Measurements from ENCODE around the gene GHITM.
"Not testable (repeated sequence)": the region's sequence is repeated elsewhere in the genome, so short reads cannot be mapped to it uniquely, and the experiment has no call there.

Gene GHITM

DNA sequence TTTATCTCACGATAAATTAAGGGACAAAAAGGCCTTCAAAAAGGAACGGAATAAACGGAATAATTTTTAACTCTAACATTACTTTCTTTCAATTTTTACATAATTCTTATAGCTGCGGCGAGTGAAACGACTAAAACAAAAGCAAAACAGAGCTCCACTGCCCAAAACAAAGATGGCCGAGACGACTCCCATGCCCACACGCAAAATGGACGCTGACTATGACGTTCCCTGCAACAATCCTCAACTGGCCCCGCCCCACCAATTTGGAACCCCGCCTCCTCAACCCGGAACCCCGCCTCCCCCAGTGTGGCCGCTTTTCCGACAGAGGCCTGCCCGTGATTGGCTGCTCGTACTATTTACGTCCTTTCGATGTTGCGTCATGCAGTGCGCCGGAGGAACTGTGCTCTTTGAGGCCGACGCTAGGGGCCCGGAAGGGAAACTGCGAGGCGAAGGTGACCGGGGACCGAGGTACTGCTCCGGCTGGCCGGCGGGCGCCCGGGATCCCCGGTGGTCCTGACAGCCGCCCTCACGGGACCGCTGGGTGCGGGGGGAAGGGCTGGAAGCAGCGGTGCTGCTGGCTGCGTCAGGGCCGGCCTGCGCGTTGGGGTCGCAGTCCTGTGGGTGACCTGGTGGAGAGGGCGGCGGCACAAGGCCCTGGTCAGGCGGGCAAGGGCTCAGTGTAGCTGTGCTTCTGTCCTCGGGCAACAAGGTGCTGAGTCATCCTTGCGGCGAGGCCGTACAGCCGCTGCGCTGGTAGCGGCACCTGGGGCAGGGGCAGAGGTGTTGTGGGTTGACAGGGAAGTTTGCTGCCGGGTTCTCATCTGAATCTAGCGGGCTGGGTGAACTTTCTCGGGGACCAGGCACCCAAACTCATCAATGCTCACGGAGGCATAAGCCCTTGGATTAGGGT, at the start of gene GHITM:
Gene GHITM (plus strand): TSS at position 384 of the 910 bp plus-strand sequence. CDS start 1,992 bp downstream, outside the sequence.
- H3K4me3 ChIP-seq (ENCODE audit: low read length): peak within 1 kb of the TSS; percentile 96
- TF ChIP-seq, protein P1, sequence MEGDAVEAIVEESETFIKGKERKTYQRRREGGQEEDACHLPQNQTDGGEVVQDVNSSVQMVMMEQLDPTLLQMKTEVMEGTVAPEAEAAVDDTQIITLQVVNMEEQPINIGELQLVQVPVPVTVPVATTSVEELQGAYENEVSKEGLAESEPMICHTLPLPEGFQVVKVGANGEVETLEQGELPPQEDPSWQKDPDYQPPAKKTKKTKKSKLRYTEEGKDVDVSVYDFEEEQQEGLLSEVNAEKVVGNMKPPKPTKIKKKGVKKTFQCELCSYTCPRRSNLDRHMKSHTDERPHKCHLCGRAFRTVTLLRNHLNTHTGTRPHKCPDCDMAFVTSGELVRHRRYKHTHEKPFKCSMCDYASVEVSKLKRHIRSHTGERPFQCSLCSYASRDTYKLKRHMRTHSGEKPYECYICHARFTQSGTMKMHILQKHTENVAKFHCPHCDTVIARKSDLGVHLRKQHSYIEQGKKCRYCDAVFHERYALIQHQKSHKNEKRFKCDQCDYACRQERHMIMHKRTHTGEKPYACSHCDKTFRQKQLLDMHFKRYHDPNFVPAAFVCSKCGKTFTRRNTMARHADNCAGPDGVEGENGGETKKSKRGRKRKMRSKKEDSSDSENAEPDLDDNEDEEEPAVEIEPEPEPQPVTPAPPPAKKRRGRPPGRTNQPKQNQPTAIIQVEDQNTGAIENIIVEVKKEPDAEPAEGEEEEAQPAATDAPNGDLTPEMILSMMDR (conservative IDR thresholded peaks at IDR 0.05; ENCODE audit: low read length): peak; percentile 44
- DNase-seq (ENCODE audit: low read depth): peak; percentile 98

DNA sequence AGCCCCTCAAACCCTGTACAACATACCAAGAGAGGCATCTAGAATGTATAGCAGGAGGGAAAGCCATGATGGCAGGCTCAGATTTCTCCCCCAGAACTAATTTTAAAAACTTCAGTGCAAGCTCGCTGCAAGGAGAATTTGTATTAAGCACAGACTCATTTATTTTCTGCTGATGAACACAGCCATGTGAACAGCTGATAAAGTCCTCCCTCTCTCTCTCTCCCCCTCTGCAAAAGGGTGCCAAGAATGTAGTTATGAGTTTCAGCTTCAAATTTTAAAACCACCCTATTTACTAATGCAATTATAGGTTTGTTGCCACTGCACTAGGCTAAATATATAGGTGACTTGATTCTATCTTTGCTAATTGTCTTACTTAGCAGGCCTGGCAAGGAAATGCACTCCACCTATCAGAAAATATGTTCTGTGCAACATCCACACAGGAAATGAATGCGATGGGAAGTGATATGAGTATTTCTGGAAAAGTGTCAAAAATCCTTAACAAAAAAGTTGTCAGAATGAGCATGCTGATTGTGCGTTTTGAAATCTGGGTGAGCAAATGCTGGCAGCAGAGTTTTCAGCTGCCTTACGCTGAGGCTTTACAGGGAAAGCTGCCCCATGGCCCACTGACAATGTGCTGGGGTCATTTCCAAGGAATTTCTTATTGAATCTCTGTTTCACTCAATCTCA, 43.4 kb upstream of the GHITM start:
- H3K4me3 ChIP-seq (ENCODE audit: low read length): no peak overlapping the region
- DNase-seq (ENCODE audit: low read depth): peak; percentile 35
- TF ChIP-seq, protein P1 (conservative IDR thresholded peaks at IDR 0.05; ENCODE audit: low read length): no peak

DNA sequence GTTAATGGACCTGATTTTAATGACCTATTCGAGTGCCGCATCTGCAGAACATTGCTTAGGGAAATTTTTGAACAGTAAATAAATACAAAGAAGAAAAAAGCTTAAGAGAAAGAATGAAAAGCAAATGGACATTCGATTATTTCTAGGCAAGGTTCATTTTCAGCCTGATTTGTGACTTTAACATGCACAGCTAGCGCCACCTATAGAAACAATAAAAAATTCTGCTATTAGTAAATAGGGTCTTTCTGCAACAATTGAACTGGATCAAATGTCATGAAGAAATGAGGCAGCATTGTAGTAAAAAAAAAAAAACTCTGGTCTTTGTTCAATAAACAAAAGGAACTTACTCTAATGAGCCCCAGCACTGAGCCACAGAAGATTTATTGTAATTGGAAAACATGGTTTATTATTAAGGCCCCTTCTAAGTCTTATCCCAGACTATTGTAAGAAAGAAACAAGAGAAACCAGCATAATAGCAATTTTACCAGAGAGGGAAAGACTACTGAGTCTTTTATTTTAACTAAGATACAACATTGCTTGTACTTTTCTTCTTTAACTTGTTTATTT, 41.4 kb upstream of the GHITM start:
- H3K4me3 ChIP-seq (ENCODE audit: low read length): no peak overlapping the region
- TF ChIP-seq, protein P1 (conservative IDR thresholded peaks at IDR 0.05; ENCODE audit: low read length): peak; percentile 67
- DNase-seq (ENCODE audit: low read depth): peak; percentile 38

DNA sequence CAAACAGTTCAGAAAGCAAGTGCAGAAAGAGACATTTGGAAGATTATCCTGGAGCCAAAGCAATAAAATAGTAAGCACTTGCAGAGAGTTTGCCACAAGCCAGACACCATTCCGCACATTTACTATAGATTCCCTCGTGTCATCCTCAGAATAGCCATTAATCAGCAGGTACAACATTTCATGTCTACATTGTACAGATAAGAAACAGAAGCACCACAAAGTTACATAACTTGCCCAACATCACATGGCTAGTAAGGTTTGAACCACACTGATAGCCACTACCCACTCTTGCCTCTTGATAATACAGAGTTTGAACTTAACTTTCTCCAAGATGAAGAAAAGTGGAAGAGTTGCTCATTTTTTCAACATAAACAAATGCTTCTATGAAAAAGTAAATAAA, 40.6 kb upstream of the GHITM start:
- no peak overlapping the region for H3K4me3 ChIP-seq (ENCODE audit: low read length)
- TF ChIP-seq, protein P1 (conservative IDR thresholded peaks at IDR 0.05; ENCODE audit: low read length): no peak
- no peak for DNase-seq (ENCODE audit: low read depth)

GRCh38 chr10:84101042-84101441, 38.3 kb upstream of the GHITM start:
- no peak overlapping the region for H3K4me3 ChIP-seq (ENCODE audit: low read length)
- TF ChIP-seq, protein P1 (conservative IDR thresholded peaks at IDR 0.05; ENCODE audit: low read length): no peak
- no peak for DNase-seq (ENCODE audit: low read depth)

- no peak for DNase-seq (ENCODE audit: low read depth)
- no peak overlapping the region for H3K4me3 ChIP-seq (ENCODE audit: low read length)
- TF ChIP-seq, protein P1 (conservative IDR thresholded peaks at IDR 0.05; ENCODE audit: low read length): no peak
These were observed 30.5 kb upstream of the GHITM start for GRCh38 chr10:84108797-84109196.

- not testable (repeated sequence) for H3K4me3 ChIP-seq (ENCODE audit: low read length); DNase-seq (ENCODE audit: low read depth)
These were observed 29.5 kb upstream of the GHITM start for GRCh38 chr10:84109772-84110171.

- DNase-seq (ENCODE audit: low read depth); H3K4me3 ChIP-seq (ENCODE audit: low read length): not testable (repeated sequence)
These were observed 25.8 kb upstream of the GHITM start for GRCh38 chr10:84113468-84113867.

All from AG10803 (cell line).